IMR-90 (cell line): Measurements from ENCODE around the gene METTL22. TPM values are rescaled to one million over a fixed set of nuclear protein-coding genes. Genes with fewer than 3 reads are reported as not detected.

Experiments
- ATAC-seq: fragments of 200-7000 bp; cut with Tn5 transposase; 2 replicates; pipeline ENCODE4 v1.9.1; 2020; ENCODE audit warnings: low read depth, mild to moderate bottlenecking, moderate library complexity
- BruUV-seq: library from RNA; stranded (reverse); fragments of 400-500 nt; replicated peaks from 2 replicates; lab custom pipeline; 2021; lab: Mats Ljungman, UMichigan
- CTCF ChIA-PET: fragments of 300-600 bp; formaldehyde crosslinking; extraction: SDS; loops from one replicate; lab custom pipeline; 2021; ENCODE audit warnings: antibody characterized with exemption; lab: Yijun Ruan, JAX
- POLR2A ChIA-PET: fragments of 300-600 bp; sonication (Branson Sonifier 250); formaldehyde crosslinking; loops from one replicate; lab custom pipeline; 2022; ENCODE audit warnings: antibody characterized with exemption; ENCODE audit not compliant: unreplicated experiment; lab: Charles Lee
- DNase-seq: peaks from one replicate; pipeline ENCODE4 v3.0.0; 2013
- H2AFZ ChIP-seq: replicated peaks from 2 replicates; pipeline ENCODE3; 2013; ENCODE audit warnings: low read length, mild to moderate bottlenecking; ENCODE audit not compliant: poor library complexity
- H2AK5ac ChIP-seq: 2 replicates; pipeline ENCODE4 v1.6.1; 2013; ENCODE audit warnings: low read depth, low read length, inconsistent platforms
- H2AK9ac ChIP-seq: replicated peaks from 2 replicates; pipeline ENCODE3; 2013; ENCODE audit warnings: mild to moderate bottlenecking, low read depth, low read length, moderate library complexity; ENCODE audit not compliant: poor library complexity
- H2BK120ac ChIP-seq: 2 replicates; pipeline ENCODE4 v1.6.1; 2013; ENCODE audit warnings: low read depth, low read length, inconsistent platforms
- H2BK15ac ChIP-seq: 3 replicates; pipeline ENCODE4 v1.6.1; 2013; ENCODE audit warnings: low read depth, low read length, inconsistent platforms
- H2BK20ac ChIP-seq: 2 replicates; pipeline ENCODE4 v1.6.1; 2013; ENCODE audit warnings: low read depth, mild to moderate bottlenecking, inconsistent platforms, low read length, moderate library complexity
- H2BK5ac ChIP-seq: 2 replicates; pipeline ENCODE4 v1.6.1; 2013; ENCODE audit warnings: mild to moderate bottlenecking, low read depth, low read length, inconsistent platforms; ENCODE audit not compliant: poor library complexity, severe bottlenecking
- H3K14ac ChIP-seq: replicated peaks from 2 replicates; pipeline ENCODE4 v1.6.1; 2013; ENCODE audit warnings: low read depth, low read length, inconsistent platforms
- H3K18ac ChIP-seq: 2 replicates; pipeline ENCODE4 v1.6.1; 2013; ENCODE audit warnings: low read depth, low read length, control low read depth
- H3K23ac ChIP-seq: 2 replicates; pipeline ENCODE4 v1.6.1; 2013; ENCODE audit warnings: low read depth, low read length, inconsistent platforms
- H3K27ac ChIP-seq: 2 replicates; pipeline ENCODE4 v1.5.1; 2013; ENCODE audit warnings: mild to moderate bottlenecking, control low read depth, low read length; ENCODE audit not compliant: insufficient read depth
- H3K27me3 ChIP-seq: 2 replicates; pipeline ENCODE4 v1.6.1; 2013; ENCODE audit warnings: low read length; ENCODE audit not compliant: control insufficient read depth, insufficient read depth
- H3K36me3 ChIP-seq: 2 replicates; pipeline ENCODE4 v1.6.1; 2013; ENCODE audit warnings: low read length, mixed read lengths; ENCODE audit not compliant: control insufficient read depth, insufficient read depth
- H3K4ac ChIP-seq: 2 replicates; pipeline ENCODE4 v1.6.1; 2013; ENCODE audit warnings: low read depth, low read length, inconsistent platforms
- H3K4me1 ChIP-seq: 2 replicates; pipeline ENCODE4 v1.6.1; 2013; ENCODE audit warnings: low read length, mixed read lengths; ENCODE audit not compliant: control insufficient read depth, insufficient read depth
- H3K4me2 ChIP-seq: 2 replicates; pipeline ENCODE4 v1.6.1; 2013; ENCODE audit warnings: low read depth, mild to moderate bottlenecking, control low read depth, low read length, moderate library complexity
- H3K4me3 ChIP-seq: 2 replicates; pipeline ENCODE4 v1.5.1; 2013; ENCODE audit warnings: low read depth, mild to moderate bottlenecking, control low read depth, low read length, moderate library complexity; ENCODE audit not compliant: insufficient read depth
- H3K56ac ChIP-seq: 2 replicates; pipeline ENCODE4 v1.6.1; 2013; ENCODE audit warnings: low read length, inconsistent platforms; ENCODE audit not compliant: insufficient read depth; ENCODE audit errors: extremely low read depth
- H3K79me1 ChIP-seq, 2 experiments: 2 replicates each; pipeline ENCODE4 v1.6.1; 2013; ENCODE audit warnings: low read length in 2 of 2, inconsistent platforms in 1 of 2, low read depth in 1 of 2
- H3K9ac ChIP-seq: 2 replicates; pipeline ENCODE4 v1.6.1; 2013; ENCODE audit warnings: low read depth, low read length, control low read depth
- H3K9me1 ChIP-seq: 2 replicates; pipeline ENCODE4 v1.6.1; 2013; ENCODE audit warnings: low read length, inconsistent platforms; ENCODE audit not compliant: insufficient read depth
- H3K9me3 ChIP-seq: 2 replicates; pipeline ENCODE4 v1.6.1; 2013; ENCODE audit warnings: low read length; ENCODE audit not compliant: control insufficient read depth, insufficient read depth
- H4K20me1 ChIP-seq: 2 replicates; pipeline ENCODE4 v1.6.1; 2013; ENCODE audit warnings: low read length, inconsistent platforms; ENCODE audit not compliant: insufficient read depth
- H4K5ac ChIP-seq: 2 replicates; pipeline ENCODE4 v1.6.1; 2013; ENCODE audit warnings: mild to moderate bottlenecking, low read depth, low read length, control low read depth
- H4K8ac ChIP-seq, 2 experiments: 2 replicates each; pipeline ENCODE4 v1.6.1; 2013; ENCODE audit warnings: low read depth in 2 of 2, low read length in 2 of 2, control low read depth in 1 of 2, inconsistent platforms in 1 of 2
- H4K91ac ChIP-seq: 2 replicates; pipeline ENCODE4 v1.6.1; 2013; ENCODE audit warnings: low read depth, low read length, inconsistent platforms; ENCODE audit not compliant: insufficient read depth
- BHLHE40 ChIP-seq: fragments of 150-350 bp; IDR thresholded peaks from 2 replicates; pipeline ENCODE4 v1.6.1; 2016; ENCODE audit warnings: mild to moderate bottlenecking, low read depth, low read length
- CEBPB ChIP-seq: IDR thresholded peaks from 2 replicates; pipeline ENCODE4 v1.6.1; 2012; ENCODE audit warnings: low read depth, low read length, improper control_type of control experiment
- CHD1 ChIP-seq: IDR thresholded peaks from 2 replicates; pipeline ENCODE4 v1.6.1; 2012; ENCODE audit warnings: low read depth, low read length, improper control_type of control experiment
- CTCF ChIP-seq: conservative IDR thresholded peaks from 2 replicates; pipeline ENCODE4 v1.5.1; 2012; ENCODE audit warnings: mild to moderate bottlenecking, low read depth, low read length, improper control_type of control experiment
- MAFK ChIP-seq: IDR thresholded peaks from 2 replicates; pipeline ENCODE4 v1.6.1; 2012; ENCODE audit warnings: low read depth, low read length, improper control_type of control experiment
- MAZ ChIP-seq: IDR thresholded peaks from 2 replicates; pipeline ENCODE4 v1.6.1; 2012; ENCODE audit warnings: low read depth, mild to moderate bottlenecking, low read length, improper control_type of control experiment, moderate library complexity, borderline replicate concordance
- MXI1 ChIP-seq: IDR thresholded peaks from 2 replicates; pipeline ENCODE4 v1.6.1; 2012; ENCODE audit warnings: low read depth, mild to moderate bottlenecking, low read length, moderate library complexity, borderline replicate concordance
- NFE2L2 ChIP-seq: fragments of 150-350 bp; IDR thresholded peaks from 2 replicates; pipeline ENCODE4 v1.6.1; 2016; ENCODE audit warnings: low read depth, mild to moderate bottlenecking, low read length
- POLR2A ChIP-seq: IDR thresholded peaks from 2 replicates; pipeline ENCODE4 v1.6.1; 2012; ENCODE audit warnings: mild to moderate bottlenecking, low read depth, low read length
- RAD21 ChIP-seq: IDR thresholded peaks from 2 replicates; pipeline ENCODE4 v1.6.1; 2012; ENCODE audit warnings: low read length, improper control_type of control experiment
- RCOR1 ChIP-seq: IDR thresholded peaks from 2 replicates; pipeline ENCODE4 v1.6.1; 2012; ENCODE audit warnings: mild to moderate bottlenecking, low read length, improper control_type of control experiment; ENCODE audit not compliant: insufficient replicate concordance
- RFX5 ChIP-seq: IDR thresholded peaks from 2 replicates; pipeline ENCODE4 v1.8.0; 2012; ENCODE audit warnings: low read depth, mild to moderate bottlenecking, low read length, moderate library complexity
- SMC3 ChIP-seq: fragments of 150-350 bp; IDR thresholded peaks from 2 replicates; pipeline ENCODE4 v1.6.1; 2016; ENCODE audit warnings: low read depth, mild to moderate bottlenecking, antibody characterized with exemption, low read length, moderate library complexity
- USF2 ChIP-seq: fragments of 150-350 bp; IDR thresholded peaks from 2 replicates; pipeline ENCODE4 v1.6.1; 2017; ENCODE audit warnings: mild to moderate bottlenecking, antibody characterized with exemption, low read length, low read depth
- WGBS, 2 experiments: methylation state at CpG; one replicate each; pipeline versions ENCODE4 v1.1.5 to v1.1.7; 2013; ENCODE audit warnings: missing lambda C conversion rate in 2 of 2; ENCODE audit not compliant: insufficient read length in 1 of 2; ENCODE audit errors: extremely low coverage in 2 of 2; 5-methylcytosine and 5-hydroxymethylcytosine counted together
- dilution Hi-C: fragments of 300-500 bp; cut with HindIII; formaldehyde crosslinking; loops from one replicate; pipeline ENCODE4 v1.14.3; 2018; ENCODE audit warnings: low sequenced_read_pairs; ENCODE audit not compliant: unreplicated experiment
- in situ Hi-C: fragments of 300-500 bp; cut with MboI; formaldehyde crosslinking; loops from 3 replicates; pipeline ENCODE4 v1.14.3; 2019; ENCODE audit warnings: low sequenced_read_pairs, inconsistent platforms, mixed read lengths
- intact Hi-C: fragments of 100-400 bp; cut with micrococcal nuclease; formaldehyde crosslinking; loops from 2 replicates; pipeline ENCODE4 v1.10.0; 2022
- polyA plus RNA-seq, 3 experiments: library from polyadenylated mRNA; depleted of rRNA; stranded (reverse); fragments of >200 nt; gene quantifications; 2 replicates each; pipeline ENCODE4 v1.2.3, GENCODE V29; 2012; ENCODE audit warnings: low replicate concordance in 1 of 3
- total RNA-seq: library from RNA; depleted of rRNA; stranded (reverse); fragments of >200 nt; gene quantifications from 2 replicates; pipeline ENCODE4 v1.2.3, GENCODE V29; 2012

The METTL22 gene
- total and polyA plus RNA-seq, 2 of the 4 experiments (the other 2 are of a cell fraction): 27.2 to 51.2 TPM

- Histone ChIP-seq H2AK9ac (no peak overlapping the region), H2BK15ac (no peak overlapping the region), H3K27ac (no peak overlapping the region), H3K4me2 (no peak overlapping the region), H3K4me1 (no peaks in the 10 kb centered on the region), H2AK5ac (no peak overlapping the region), H3K4me3 (no peak overlapping the region), H2BK120ac (no peak overlapping the region), H3K36me3 (no peaks in the 10 kb centered on the region), H3K9me3 (no peaks in the 10 kb centered on the region), H3K18ac (no peak overlapping the region), H3K9me1 (no peaks in the 10 kb centered on the region), H4K8ac (no peak overlapping the region), H3K27me3 (no peaks in the 10 kb centered on the region; the same call in 1 of the 2 replicates), H2AFZ (no peak overlapping the region), H2BK20ac (no peak overlapping the region), H3K9ac (no peak overlapping the region), H3K23ac (no peak overlapping the region), H2BK5ac (no peak overlapping the region), H3K14ac (no peak overlapping the region), H4K91ac (no peak overlapping the region), H3K56ac (no peak overlapping the region), H3K4ac (no peak overlapping the region), H4K20me1 (no peaks in the 10 kb centered on the region), H4K5ac (no peak overlapping the region), H3K79me1 (no peaks in the 10 kb centered on the region)
- WGBS, 2 experiments: no CpG with 5 or more reads among the region's 9 CpGs
- in situ Hi-C loops: loop anchor here (25.0 kb wide), 2 partner anchors 349 to 474 kb away; no protein-coding TSS in a partner anchor
- intact Hi-C loops: no loop called here
- no peak for ATAC-seq
- no peak for DNase-seq
- ChIA-PET POLR2A (no interaction called here), CTCF (interaction anchor here (3.1 kb wide), 1 partner anchor 128 kb away, joined by 8 read pairs; no protein-coding TSS in a partner anchor)
- dilution Hi-C loops: no loop called here
- BruUV-seq: no TSS peak
- TF ChIP-seq MXI1 (no peak), SMC3 (no peak), RCOR1 (no peak), RFX5 (no peak), CHD1 (no peak), USF2 (no peak), RAD21 (no peak), BHLHE40 (no peak), CEBPB (no peak), POLR2A (no peak), NFE2L2 (no peak), CTCF (no peak), MAFK (no peak), MAZ (no peak)
These were observed 41.9 kb downstream of the METTL22 start for GRCh38 chr16:8663192-8664089.
